ENCODE results near the gene NUDT11.

DNA sequence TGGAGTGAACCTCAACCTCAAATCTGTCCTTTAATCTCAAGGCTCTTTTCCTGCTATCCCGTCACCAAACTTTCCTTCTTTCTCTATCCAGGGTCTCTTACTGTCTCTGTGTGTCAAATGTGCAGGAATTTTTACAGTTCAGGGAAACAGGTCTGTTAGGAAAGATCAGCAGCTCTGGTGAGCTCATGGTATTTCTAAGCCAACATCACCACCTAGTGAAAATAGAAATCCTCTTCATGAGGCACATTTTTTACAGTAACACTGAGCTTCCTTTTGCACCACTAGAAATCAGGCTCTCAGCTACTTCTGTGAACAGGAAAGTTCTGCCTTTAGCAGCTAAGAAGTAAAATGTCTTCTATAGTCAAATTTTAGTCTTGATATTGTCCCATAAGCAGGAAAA is 39.6 kb downstream of the NUDT11 start:
- no peak for TF ChIP-seq POLR2AphosphoS5 (IDR thresholded peaks at IDR 0.05)
- TF ChIP-seq, protein P1, sequence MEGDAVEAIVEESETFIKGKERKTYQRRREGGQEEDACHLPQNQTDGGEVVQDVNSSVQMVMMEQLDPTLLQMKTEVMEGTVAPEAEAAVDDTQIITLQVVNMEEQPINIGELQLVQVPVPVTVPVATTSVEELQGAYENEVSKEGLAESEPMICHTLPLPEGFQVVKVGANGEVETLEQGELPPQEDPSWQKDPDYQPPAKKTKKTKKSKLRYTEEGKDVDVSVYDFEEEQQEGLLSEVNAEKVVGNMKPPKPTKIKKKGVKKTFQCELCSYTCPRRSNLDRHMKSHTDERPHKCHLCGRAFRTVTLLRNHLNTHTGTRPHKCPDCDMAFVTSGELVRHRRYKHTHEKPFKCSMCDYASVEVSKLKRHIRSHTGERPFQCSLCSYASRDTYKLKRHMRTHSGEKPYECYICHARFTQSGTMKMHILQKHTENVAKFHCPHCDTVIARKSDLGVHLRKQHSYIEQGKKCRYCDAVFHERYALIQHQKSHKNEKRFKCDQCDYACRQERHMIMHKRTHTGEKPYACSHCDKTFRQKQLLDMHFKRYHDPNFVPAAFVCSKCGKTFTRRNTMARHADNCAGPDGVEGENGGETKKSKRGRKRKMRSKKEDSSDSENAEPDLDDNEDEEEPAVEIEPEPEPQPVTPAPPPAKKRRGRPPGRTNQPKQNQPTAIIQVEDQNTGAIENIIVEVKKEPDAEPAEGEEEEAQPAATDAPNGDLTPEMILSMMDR (IDR thresholded peaks at IDR 0.05 in 8 of 11, conservative IDR thresholded peaks at IDR 0.05 in 3 of 11), result no peak
